Measurements from ENCODE around the gene LARGE2. TPM values are rescaled to one million over a fixed set of nuclear protein-coding genes. Genes with fewer than 3 reads are reported as not detected.

The LARGE2 gene
- total and polyA plus RNA-seq, 2 of the 13 experiments (the other 11 are each of a cell fraction or from before 2014, with no cell fraction given): 8.5 to 21.6 TPM

- DNase-seq (ENCODE audit: low spot score) (no peak), ATAC-seq (no peak), FAIRE-seq (no peak)
- 100% methylated on average over 2 of the region's 9 CpGs for WGBS (ENCODE audit: low lambda C conversion rate)
- Histone ChIP-seq H3K4me3 (replicated peaks in 1 of 3; ENCODE audit: insufficient read depth in 1 of 3, low read depth in 2 of 3, low read length in 3 of 3) (no peak overlapping the region), H3K27ac (ENCODE audit: extremely low read length, insufficient read depth, low read length) (no peak overlapping the region), H3K79me2 (ENCODE audit: insufficient read depth, low read length) (no peaks in the 10 kb centered on the region), H3K4me2 (ENCODE audit: low read depth, low read length) (no peak overlapping the region), H4K20me1 (ENCODE audit: insufficient read depth, low read length) (no peaks in the 10 kb centered on the region), H2AFZ (ENCODE audit: low read length) (no peak overlapping the region), H3K36me3 (replicated peaks in 1 of 2; ENCODE audit: control insufficient read depth in 1 of 2, insufficient read depth in 2 of 2, low read length in 2 of 2) (peaks cover 11 to 23% of the 10 kb centered on the region in 2 experiments; a peak in 3 of 5 replicates), H3K9me3 (ENCODE audit: low read length) (no peaks in the 10 kb centered on the region), H3K4me1 (ENCODE audit: insufficient read depth, low read length) (no peaks in the 10 kb centered on the region), H3K9ac (ENCODE audit: insufficient read depth, low read depth, low read length) (no peak overlapping the region), H3K27me3 (ENCODE audit: control insufficient read depth in 1 of 2, insufficient read depth in 2 of 2, low read length in 2 of 2) (no peaks in the 10 kb centered on the region)
- intact Hi-C loops (cut with micrococcal nuclease; ENCODE audit: unreplicated experiment) (no loop called here), in situ Hi-C loops (cut with HindIII; ENCODE audit: extremely low pct_ligation_motif_present, low pct_unique_long_range_greater_than_20kb) (no loop called here)
- BruUV-seq (replicated peaks): no TSS peak
- ChIA-PET POLR2A (no interaction called here), CTCF (ENCODE audit: low intra/inter-chr PET ratio, low total read pairs) (no interaction called here)
- no peak for TF ChIP-seq ZNF383 (CRISPR knock-in tag; IDR thresholded peaks at IDR 0.05; ENCODE audit: borderline replicate concordance)
- no peak for TF ChIP-seq ZNF260 (CRISPR knock-in tag; IDR thresholded peaks at IDR 0.05; ENCODE audit: borderline replicate concordance, low read depth)
- no peak for TF ChIP-seq ZNF678 (CRISPR knock-in tag; IDR thresholded peaks at IDR 0.05)
- TF ChIP-seq ZNF138 (CRISPR knock-in tag; IDR thresholded peaks at IDR 0.05; ENCODE audit: low read depth): no peak
- no peak for TF ChIP-seq MED1 (CRISPR knock-in tag; IDR thresholded peaks at IDR 0.05)
- TF ChIP-seq ZNF430 (CRISPR knock-in tag; IDR thresholded peaks at IDR 0.05): no peak
- no peak for TF ChIP-seq MLXIP (CRISPR knock-in tag; IDR thresholded peaks at IDR 0.05; ENCODE audit: borderline replicate concordance)
- no peak for TF ChIP-seq MEF2D (CRISPR knock-in tag; IDR thresholded peaks at IDR 0.05)
- no peak for TF ChIP-seq ZSCAN22 (CRISPR knock-in tag; IDR thresholded peaks at IDR 0.05)
- TF ChIP-seq NRL (CRISPR knock-in tag; IDR thresholded peaks at IDR 0.05; ENCODE audit: borderline replicate concordance): no peak
- no peak for TF ChIP-seq YEATS2 (CRISPR knock-in tag; IDR thresholded peaks at IDR 0.05; ENCODE audit: borderline replicate concordance)
- TF ChIP-seq DPF2 (CRISPR knock-in tag; IDR thresholded peaks at IDR 0.05; ENCODE audit: borderline replicate concordance, low read depth): no peak
- no peak for TF ChIP-seq RERE (CRISPR knock-in tag; IDR thresholded peaks at IDR 0.05; ENCODE audit: low read depth)
- no peak for TF ChIP-seq ZGPAT (CRISPR knock-in tag; IDR thresholded peaks at IDR 0.05)
- no peak for TF ChIP-seq ZFP62 (CRISPR knock-in tag; IDR thresholded peaks at IDR 0.05)
Observed at GRCh38 chr11:45910623-45911022, 11.8 kb upstream of the LARGE2 start.

All from HepG2 (cell line).